Activated CD8-positive, alpha-beta memory T cell treated with anti-CD3 and anti-CD28 coated beads for 36 hours (primary cell): ENCODE data around the gene LRRC52. TPM values are rescaled to one million over a fixed set of nuclear protein-coding genes. Genes with fewer than 3 reads are reported as not detected.

Experiments used
- total RNA-seq, 2 experiments: library from RNA; stranded (reverse); gene quantifications; one replicate each; pipeline ENCODE4 v1.2.3, GENCODE V29; 2021

The LRRC52 gene
- total RNA-seq, 2 experiments from 2014 or later, result not detected

Other genes starting within 250 kb of the LRRC52 start
- not detected for gene LMX1A, start 187.3 kb upstream of the LRRC52 start, total RNA-seq
- not detected for gene RXRG, start 98.9 kb upstream of the LRRC52 start, total RNA-seq
- 10 to 100 TPM; 47.9 to 49.0 TPM for gene MGST3, start 87.2 kb downstream of the LRRC52 start, total RNA-seq
- 10 to 100 TPM; 40.3 to 40.7 TPM for gene ALDH9A1, start 154.6 kb downstream of the LRRC52 start, total RNA-seq
- gene TMCO1, start 224.9 kb downstream of the LRRC52 start, total RNA-seq, result 100 to 1,000 TPM in 1 of 2 experiments, 10 to 100 TPM in 1; 93.7 to 102 TPM